ENCODE measurements around the gene CELSR2.

GRCh38 chr1:109314795-109315194, 65.5 kb downstream of the CELSR2 start:
- TF ChIP-seq POLR2A (IDR thresholded peaks at IDR 0.05): no peak
- TF ChIP-seq CTCF (IDR thresholded peaks at IDR 0.05): no peak
